Measurements from ENCODE around the gene SLC35F1. TPM values are rescaled to one million over a fixed set of nuclear protein-coding genes. Genes with fewer than 3 reads are reported as not detected.

SLC35F1 gene
- total and polyA plus RNA-seq, 2 donors (not counting 3 experiments of a cell fraction or from before 2014, with no cell fraction given) = not detected

- TF ChIP-seq MYC (IDR thresholded peaks at IDR 0.05; ENCODE audit: low read depth, low read length) (no peak), POLR2AphosphoS5 (IDR thresholded peaks at IDR 0.05; ENCODE audit: insufficient read depth, low read depth, low read length) (no peak), MAX (IDR thresholded peaks at IDR 0.05; ENCODE audit: insufficient read depth, insufficient read length) (no peak), CTCF (IDR thresholded peaks at IDR 0.05; ENCODE audit: extremely low read depth in 1 of 2, insufficient read depth in 1 of 2, low read depth in 1 of 2, low read length in 2 of 2) (no peak), POLR2A (IDR thresholded peaks at IDR 0.05; ENCODE audit: low read depth, low read length) (no peak), EZH2 (IDR thresholded peaks at IDR 0.05; ENCODE audit: borderline replicate concordance, low read depth, low read length, severe bottlenecking) (no peak), GATA2 (IDR thresholded peaks at IDR 0.05; ENCODE audit: insufficient read depth, insufficient read length, low read depth, low read length) (no peak)
- FAIRE-seq = no peak
- Histone ChIP-seq H3K36me3 (ENCODE audit: control insufficient read depth in 2 of 2, extremely low read depth in 1 of 2, insufficient read depth in 2 of 2, low read length in 2 of 2) (no peaks in the 10 kb centered on the region), H3K4me3 (replicated peaks in 1 of 3; ENCODE audit: insufficient read depth in 1 of 3, low read depth in 1 of 3, low read length in 3 of 3) (no peak overlapping the region), H3K27me3 (ENCODE audit: control insufficient read depth in 2 of 2, insufficient read depth in 2 of 2, low read length in 2 of 2) (no peaks in the 10 kb centered on the region), H3K27ac (ENCODE audit: insufficient read depth, low read depth, low read length) (no peak overlapping the region), H2AFZ (ENCODE audit: low read depth, low read length) (no peak overlapping the region), H3K9me1 (replicated peaks; ENCODE audit: control insufficient read depth, extremely low read depth, insufficient read depth, low read length) (no peaks in the 10 kb centered on the region), H3K79me2 (ENCODE audit: control insufficient read depth, insufficient read depth, low read length) (no peaks in the 10 kb centered on the region), H3K9me3 (replicated peaks; ENCODE audit: control insufficient read depth, insufficient read depth, low read length) (no peaks in the 10 kb centered on the region), H4K20me1 (replicated peaks; ENCODE audit: control insufficient read depth, extremely low read depth, insufficient read depth, low read length) (no peaks in the 10 kb centered on the region), H3K9ac (replicated peaks; ENCODE audit: extremely low read depth, insufficient read depth, low read length) (no peak overlapping the region), H3K4me1 (ENCODE audit: control insufficient read depth, extremely low read depth, insufficient read depth, low read length) (no peaks in the 10 kb centered on the region), H3K4me2 (ENCODE audit: insufficient read depth, low read length) (no peak overlapping the region)
- no TSS peak for BruUV-seq (replicated peaks)
- dilution Hi-C loops (cut with MboI; ENCODE audit: extremely low pct_ligation_motif_present, low sequenced_read_pairs) = no loop called here
- ChIA-PET CTCF (interaction anchor here (2.8 kb wide), 1 partner anchor 11 kb away, joined by 14 read pairs; no protein-coding TSS in a partner anchor), POLR2A (no interaction called here)
- intact Hi-C loops (cut with micrococcal nuclease) = no loop called here
- no peak for DNase-seq (ENCODE audit: low read depth, low spot score)
Observed at GRCh38 chr6:117986396-117986795, 79.3 kb downstream of the SLC35F1 start.

Data from endothelial cell of umbilical vein (primary cell).